Measurements from ENCODE around the gene KIFAP3.
"Not testable (repeated sequence)": the region's sequence is repeated elsewhere in the genome, so short reads cannot be mapped to it uniquely, and the experiment has no call there.

KIFAP3 gene

GRCh38 chr1:169884634-169885033 is 189.9 kb downstream of the KIFAP3 start:
- no peak for DNase-seq

- DNase-seq, result no peak
These were observed 192.4 kb downstream of the KIFAP3 start for GRCh38 chr1:169882039-169882511.

GRCh38 chr1:169879034-169879840 is 195.3 kb downstream of the KIFAP3 start:
- DNase-seq, result no peak

- DNase-seq, result no peak
These were observed 196.0 kb downstream of the KIFAP3 start for GRCh38 chr1:169878498-169878897.

- no peak for DNase-seq
These were observed 196.5 kb downstream of the KIFAP3 start for GRCh38 chr1:169877800-169878491.

- DNase-seq, result no peak
These were observed 200.3 kb downstream of the KIFAP3 start for GRCh38 chr1:169874229-169874628.

GRCh38 chr1:169873582-169874199 is 200.8 kb downstream of the KIFAP3 start:
- DNase-seq, result no peak

- no peak for DNase-seq
These were observed 201.6 kb downstream of the KIFAP3 start for GRCh38 chr1:169872906-169873305.

- DNase-seq, result not testable (repeated sequence)
These were observed 202.5 kb downstream of the KIFAP3 start for GRCh38 chr1:169871988-169872387.
